Panc1 (cell line): ENCODE data around the gene CDK14. TPM values are rescaled to one million over a fixed set of nuclear protein-coding genes. Genes with fewer than 3 reads are reported as not detected.

Experiments
- ATAC-seq: fragments of 200-7000 bp; cut with Tn5 transposase; 2 replicates; pipeline ENCODE4 v1.9.1; 2020; ENCODE audit warnings: mild to moderate bottlenecking, moderate library complexity
- BruUV-seq: library from RNA; stranded (reverse); fragments of 400-500 nt; replicated peaks from 2 replicates; lab custom pipeline; 2021; lab: Mats Ljungman, UMichigan
- CTCF ChIA-PET: fragments of 300-600 bp; sonication (Branson Sonifier 250); formaldehyde crosslinking; loops from one replicate; lab custom pipeline; 2022; ENCODE audit warnings: antibody characterized with exemption; lab: Charles Lee
- POLR2A ChIA-PET: fragments of 300-600 bp; sonication (Branson Sonifier 250); formaldehyde crosslinking; loops from one replicate; lab custom pipeline; 2022; ENCODE audit warnings: antibody characterized with exemption; lab: Charles Lee
- DNase-seq: peaks from one replicate; pipeline ENCODE4 v3.0.0-alpha.2; 2010; ENCODE audit warnings: low read depth, low spot score
- H3K27ac ChIP-seq: 2 replicates; pipeline ENCODE4 v1.5.1; 2011; ENCODE audit warnings: mild to moderate bottlenecking, low read length, inconsistent platforms
- H3K27me3 ChIP-seq: fragments of 200-500 bp; sonication (Bioruptor generic); 2 replicates; pipeline ENCODE4 v1.6.0; 2014; ENCODE audit warnings: low read length, inconsistent platforms; ENCODE audit not compliant: control insufficient read depth, insufficient read depth
- H3K36me3 ChIP-seq: fragments of 200-500 bp; sonication (Bioruptor generic); 2 replicates; pipeline ENCODE4 v1.5.1; 2014; ENCODE audit warnings: inconsistent platforms, mild to moderate bottlenecking, low read length, moderate library complexity; ENCODE audit not compliant: control insufficient read depth, insufficient read depth
- H3K4me1 ChIP-seq: 2 replicates; pipeline ENCODE4 v1.5.1; 2011; ENCODE audit warnings: inconsistent platforms, mild to moderate bottlenecking, low read length, moderate library complexity; ENCODE audit not compliant: control insufficient read depth, insufficient read depth
- H3K4me3 ChIP-seq, 2 experiments: 2 replicates each; pipeline ENCODE4 v1.5.1; 2011 to 2012; ENCODE audit warnings: low read depth in 2 of 2, low read length in 2 of 2, mild to moderate bottlenecking in 2 of 2, inconsistent platforms in 1 of 2, moderate library complexity in 1 of 2
- H3K9me3 ChIP-seq: fragments of 200-500 bp; sonication (Bioruptor generic); 2 replicates; pipeline ENCODE4 v1.5.1; 2014; ENCODE audit warnings: low read depth, mild to moderate bottlenecking, inconsistent platforms, low read length, moderate library complexity; ENCODE audit not compliant: control insufficient read depth, insufficient read depth
- CTCF ChIP-seq: fragments of 450-650 bp; IDR thresholded peaks from 2 replicates; pipeline ENCODE4 v1.5.1; 2017; ENCODE audit warnings: mild to moderate bottlenecking
- POLR2AphosphoS5 ChIP-seq: IDR thresholded peaks from 2 replicates; pipeline ENCODE4 v1.6.1; 2012; ENCODE audit warnings: mild to moderate bottlenecking, low read depth, low read length, moderate library complexity
- REST ChIP-seq, 2 experiments: IDR thresholded peaks; 2 replicates each; pipeline ENCODE4 v1.6.1; 2011 to 2012; ENCODE audit warnings: low read depth in 2 of 2, control low read depth in 1 of 2, low read length in 1 of 2, mild to moderate bottlenecking in 1 of 2, moderate library complexity in 1 of 2; ENCODE audit not compliant: insufficient read depth in 1 of 2
- SIN3A ChIP-seq: IDR thresholded peaks from 2 replicates; pipeline ENCODE4 v1.6.1; 2012; ENCODE audit warnings: low read depth, mild to moderate bottlenecking, low read length, moderate library complexity, borderline replicate concordance; ENCODE audit not compliant: insufficient read depth
- TCF7L2 ChIP-seq: IDR thresholded peaks from 2 replicates; pipeline ENCODE4 v1.6.1; 2011; ENCODE audit warnings: mild to moderate bottlenecking, low read depth, low read length, inconsistent platforms
- in situ Hi-C: cut with HindIII; loops from 2 replicates; pipeline ENCODE4 v1.10.0; 2016; ENCODE audit warnings: low sequenced_read_pairs, low pct_unique_long_range_greater_than_20kb
- intact Hi-C: fragments of 100-400 bp; cut with micrococcal nuclease; formaldehyde crosslinking; loops from one replicate; pipeline ENCODE4 v1.10.0; 2022; ENCODE audit not compliant: unreplicated experiment
- total RNA-seq: library from RNA; stranded (reverse); gene quantifications from one replicate; pipeline ENCODE4 v1.2.1, GENCODE V29; 2021; ENCODE audit not compliant: unreplicated experiment

Gene CDK14
- total RNA-seq, 1 experiment from 2014 or later, result 3.0 TPM

- CTCF ChIA-PET, result no interaction called here
Observed at GRCh38 chr7:90951986-90952954, 356.1 kb downstream of the CDK14 start.

GRCh38 chr7:90955641-90956207 is 359.6 kb downstream of the CDK14 start:
- no peak for ATAC-seq
- BruUV-seq, result no TSS peak
- no peaks in the 10 kb centered on the region for H3K36me3 ChIP-seq
- H3K9me3 ChIP-seq, result no peaks in the 10 kb centered on the region
- CTCF ChIA-PET, result no interaction called here
- POLR2A ChIA-PET, result no interaction called here
- no peak overlapping the region for H3K4me3 ChIP-seq
- no peak for DNase-seq
- intact Hi-C loops, result no loop called here
- TF ChIP-seq CTCF (no peak), POLR2AphosphoS5 (no peak), SIN3A (no peak), TCF7L2 (no peak), REST (IDR thresholded peaks at IDR 0.05; ENCODE audit: insufficient read depth in 1 of 2, low read depth in 2 of 2, low read length in 1 of 2) (no peak)
- H3K4me1 ChIP-seq, result no peaks in the 10 kb centered on the region
- no peaks in the 10 kb centered on the region for H3K27me3 ChIP-seq
- in situ Hi-C loops, result no loop called here
- no peak overlapping the region for H3K27ac ChIP-seq

More at GRCh38 chr7:90951986-90952954, 356.1 kb downstream of the CDK14 start:
- ATAC-seq, result no peak
- Histone ChIP-seq H3K9me3 (no peaks in the 10 kb centered on the region), H3K4me3 (no peak overlapping the region), H3K36me3 (no peaks in the 10 kb centered on the region), H3K4me1 (no peaks in the 10 kb centered on the region), H3K27ac (no peak overlapping the region), H3K27me3 (no peaks in the 10 kb centered on the region)
- BruUV-seq, result no TSS peak
- POLR2A ChIA-PET, result no interaction called here
- no peak for TF ChIP-seq SIN3A
- intact Hi-C loops, result no loop called here
- no peak for DNase-seq
- in situ Hi-C loops, result no loop called here
